H7 (cell line): ENCODE results near the gene C10orf120. TPM values are rescaled to one million over a fixed set of nuclear protein-coding genes. Genes with fewer than 3 reads are reported as not detected.

Experiments
- DNase-seq: peaks from one replicate; pipeline ENCODE4 v3.0.0; 2012
- H3K27me3 ChIP-seq: 2 replicates; pipeline ENCODE4 v1.6.0; 2011; ENCODE audit warnings: mild to moderate bottlenecking, low read length; ENCODE audit not compliant: control insufficient read depth, insufficient read depth
- H3K36me3 ChIP-seq: replicated peaks from 2 replicates; pipeline ENCODE4 v1.5.1; 2011; ENCODE audit warnings: low read length; ENCODE audit not compliant: control insufficient read depth, insufficient read depth
- H3K4me3 ChIP-seq: 2 replicates; pipeline ENCODE4 v1.5.1; 2011; ENCODE audit warnings: low read depth, mild to moderate bottlenecking, control low read depth, low read length, moderate library complexity; ENCODE audit not compliant: insufficient read depth
- total RNA-seq: library from RNA; depleted of rRNA; stranded (reverse); fragments of >200 nt; shearing (Covaris generic); gene quantifications from 2 replicates; pipeline ENCODE4 v1.2.3, GENCODE V29; 2014; rRNA removed

The C10orf120 gene
- total RNA-seq: not detected in 2 replicates

- H3K4me3 ChIP-seq: no peak within 1 kb of the TSS
- H3K27me3 ChIP-seq: no peaks in the 10 kb centered on the region; the same call in 1 of the 2 replicates
- no peak for DNase-seq
Observed at GRCh38 chr10:122699796-122700455, at the start of gene C10orf120. TSS of gene C10orf120 (minus strand) at chr10:122699846. CDS start at chr10:122699790, 56 bp downstream.

GRCh38 chr10:122748496-122748895 is 48.9 kb upstream of the C10orf120 start:
- DNase-seq: no peak

More at GRCh38 chr10:122699796-122700455, at the start of gene C10orf120:
- no peaks in the 10 kb centered on the region for H3K36me3 ChIP-seq

GRCh38 chr10:122746408-122746807 is 46.8 kb upstream of the C10orf120 start:
- no peak overlapping the region for H3K4me3 ChIP-seq
- H3K36me3 ChIP-seq: no peaks in the 10 kb centered on the region
- H3K27me3 ChIP-seq: no peaks in the 10 kb centered on the region
- no peak for DNase-seq

More at GRCh38 chr10:122748496-122748895, 48.9 kb upstream of the C10orf120 start:
- Histone ChIP-seq H3K36me3 (no peaks in the 10 kb centered on the region), H3K4me3 (no peak overlapping the region), H3K27me3 (no peaks in the 10 kb centered on the region)

- H3K36me3 ChIP-seq: no peaks in the 10 kb centered on the region
- DNase-seq: no peak
- H3K27me3 ChIP-seq: no peaks in the 10 kb centered on the region
- no peak overlapping the region for H3K4me3 ChIP-seq
Observed at GRCh38 chr10:122744257-122744656, 44.6 kb upstream of the C10orf120 start.

- DNase-seq: no peak
- no peaks in the 10 kb centered on the region for H3K36me3 ChIP-seq
- no peaks in the 10 kb centered on the region for H3K27me3 ChIP-seq
- H3K4me3 ChIP-seq: no peak overlapping the region
Observed at GRCh38 chr10:122740640-122741039, 41.0 kb upstream of the C10orf120 start.

GRCh38 chr10:122738031-122738430 is 38.4 kb upstream of the C10orf120 start:
- no peaks in the 10 kb centered on the region for H3K27me3 ChIP-seq
- DNase-seq: no peak

GRCh38 chr10:122733931-122734665 is 34.5 kb upstream of the C10orf120 start:
- Histone ChIP-seq H3K4me3 (no peak overlapping the region), H3K27me3 (no peaks in the 10 kb centered on the region), H3K36me3 (no peaks in the 10 kb centered on the region)
- DNase-seq: no peak

More at GRCh38 chr10:122738031-122738430, 38.4 kb upstream of the C10orf120 start:
- Histone ChIP-seq H3K4me3 (no peak overlapping the region), H3K36me3 (no peaks in the 10 kb centered on the region)

GRCh38 chr10:122733443-122733842 is 33.8 kb upstream of the C10orf120 start:
- Histone ChIP-seq H3K4me3 (no peak overlapping the region), H3K27me3 (no peaks in the 10 kb centered on the region), H3K36me3 (no peaks in the 10 kb centered on the region)
- no peak for DNase-seq

- DNase-seq: no peak
- no peaks in the 10 kb centered on the region for H3K27me3 ChIP-seq
- H3K4me3 ChIP-seq: no peak overlapping the region
- no peaks in the 10 kb centered on the region for H3K36me3 ChIP-seq
Observed at GRCh38 chr10:122730238-122730637, 30.6 kb upstream of the C10orf120 start.

GRCh38 chr10:122729126-122729525 is 29.5 kb upstream of the C10orf120 start:
- Histone ChIP-seq H3K36me3 (no peaks in the 10 kb centered on the region), H3K4me3 (no peak overlapping the region), H3K27me3 (no peaks in the 10 kb centered on the region)
- no peak for DNase-seq

GRCh38 chr10:122727426-122727825 is 27.8 kb upstream of the C10orf120 start:
- DNase-seq: no peak

GRCh38 chr10:122725768-122726167 is 26.1 kb upstream of the C10orf120 start:
- H3K4me3 ChIP-seq: no peak overlapping the region
- H3K27me3 ChIP-seq: no peaks in the 10 kb centered on the region
- H3K36me3 ChIP-seq: no peaks in the 10 kb centered on the region
- DNase-seq: peak; percentile 69

More at GRCh38 chr10:122727426-122727825, 27.8 kb upstream of the C10orf120 start:
- H3K4me3 ChIP-seq: no peak overlapping the region
- no peaks in the 10 kb centered on the region for H3K36me3 ChIP-seq
- no peaks in the 10 kb centered on the region for H3K27me3 ChIP-seq

GRCh38 chr10:122725006-122725405 is 25.4 kb upstream of the C10orf120 start:
- H3K4me3 ChIP-seq: no peak overlapping the region
- no peaks in the 10 kb centered on the region for H3K27me3 ChIP-seq
- H3K36me3 ChIP-seq: no peaks in the 10 kb centered on the region
- DNase-seq: no peak

- no peaks in the 10 kb centered on the region for H3K36me3 ChIP-seq
- no peak overlapping the region for H3K4me3 ChIP-seq
- H3K27me3 ChIP-seq: no peaks in the 10 kb centered on the region
- no peak for DNase-seq
Observed at GRCh38 chr10:122721111-122721510, 21.5 kb upstream of the C10orf120 start.

GRCh38 chr10:122716025-122716424 is 16.4 kb upstream of the C10orf120 start:
- no peaks in the 10 kb centered on the region for H3K36me3 ChIP-seq
- H3K27me3 ChIP-seq: no peaks in the 10 kb centered on the region
- H3K4me3 ChIP-seq: no peak overlapping the region
- DNase-seq: no peak
